ENCODE data around the gene KLHDC1. TPM values are rescaled to one million over a fixed set of nuclear protein-coding genes. Genes with fewer than 3 reads are reported as not detected.

KLHDC1 gene
- total and polyA plus RNA-seq, 9 of the 15 experiments (the other 6 are each of a cell fraction or from before 2014, with no cell fraction given): 0.08 to 0.41 (median 0.18) TPM

- peak; percentile 86 for TF ChIP-seq TAF1 (IDR thresholded peaks at IDR 0.05; ENCODE audit: control insufficient read depth, extremely low read depth, insufficient read depth, low read length, severe bottlenecking)
- TF ChIP-seq EZH2 (IDR thresholded peaks at IDR 0.05; ENCODE audit: borderline replicate concordance, low read depth, low read length): no peak
- TF ChIP-seq DPF2 (IDR thresholded peaks at IDR 0.05): no peak
- no peak for TF ChIP-seq POLR3A (IDR thresholded peaks at IDR 0.05; ENCODE audit: borderline replicate concordance, extremely low read depth, insufficient read depth, insufficient read length)
- TF ChIP-seq ZBTB11 (CRISPR knock-in tag; IDR thresholded peaks at IDR 0.05): peak in 1 of 3 experiments; percentile 10; a peak in 1 of 6 replicates
- no peak for TF ChIP-seq ZBTB26 (CRISPR knock-in tag; IDR thresholded peaks at IDR 0.05)
- TF ChIP-seq ADNP (tag; IDR thresholded peaks at IDR 0.05): no peak; the same call in none of the 2 replicates
- TF ChIP-seq TRIM25 (IDR thresholded peaks at IDR 0.05; ENCODE audit: borderline replicate concordance): no peak
- no peak for TF ChIP-seq ZNF778 (CRISPR knock-in tag; IDR thresholded peaks at IDR 0.05)
- TF ChIP-seq BMI1 (IDR thresholded peaks at IDR 0.05; ENCODE audit: low read length): no peak
- TF ChIP-seq STAG1 (CRISPR knock-in tag; IDR thresholded peaks at IDR 0.05; ENCODE audit: borderline replicate concordance): no peak
- TF ChIP-seq TFAM (CRISPR knock-in tag; conservative IDR thresholded peaks at IDR 0.05): no peak
- no peak for TF ChIP-seq ZNF121 (CRISPR knock-in tag; conservative IDR thresholded peaks at IDR 0.05)
- TF ChIP-seq KDM1A (IDR thresholded peaks at IDR 0.05): 0 out of 4 replicates have a peak, but pooled peaks of 1 of the 2 experiments have one; percentile 4
- no peak for TF ChIP-seq SETDB1 (IDR thresholded peaks at IDR 0.05; ENCODE audit: low read length)
- no peak for TF ChIP-seq GTF3C2 (IDR thresholded peaks at IDR 0.05; ENCODE audit: borderline replicate concordance, extremely low read depth, insufficient read length)
- TF ChIP-seq FOXJ3 (CRISPR knock-in tag; IDR thresholded peaks at IDR 0.05): no peak
These were observed 4.8 kb upstream of the KLHDC1 start, which contains the start of gene POLE2 (continued) for GRCh38 chr14:49687942-49688700.

Measured in K562 (cell line).